Stimulated activated CD4-positive, alpha-beta T cell treated with anti-CD3 and anti-CD28 coated beads, Interleukin-4, amount 100 ng/mL, for 1 hour (primary cell): ENCODE measurements around the gene COL24A1.
"Not testable (repeated sequence)": the region's sequence is repeated elsewhere in the genome, so short reads cannot be mapped to it uniquely, and the experiment has no call there.

Experiments used
- DNase-seq: peaks from one replicate; pipeline ENCODE4 v3.0.0-alpha.2; 2020

COL24A1 gene

DNA sequence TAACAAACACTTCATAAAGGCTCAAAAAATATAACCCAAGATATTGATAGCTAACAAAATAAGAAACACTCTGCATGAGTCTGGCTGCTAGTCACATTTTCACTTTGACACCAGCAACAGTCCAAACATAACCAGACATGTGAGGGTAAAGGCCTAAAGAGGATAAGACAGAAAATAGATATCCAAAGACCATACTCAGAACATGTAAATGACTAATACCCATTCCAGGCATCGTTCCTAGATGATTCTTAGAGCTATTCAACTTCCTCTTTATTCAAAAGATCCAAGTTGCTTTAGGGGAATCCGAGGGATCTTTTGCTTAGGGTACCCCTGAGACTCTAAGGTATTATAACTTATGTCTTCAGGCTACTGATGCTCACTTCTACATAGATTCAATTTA lies 5.1 kb downstream of the COL24A1 start:
- DNase-seq = no peak

DNA sequence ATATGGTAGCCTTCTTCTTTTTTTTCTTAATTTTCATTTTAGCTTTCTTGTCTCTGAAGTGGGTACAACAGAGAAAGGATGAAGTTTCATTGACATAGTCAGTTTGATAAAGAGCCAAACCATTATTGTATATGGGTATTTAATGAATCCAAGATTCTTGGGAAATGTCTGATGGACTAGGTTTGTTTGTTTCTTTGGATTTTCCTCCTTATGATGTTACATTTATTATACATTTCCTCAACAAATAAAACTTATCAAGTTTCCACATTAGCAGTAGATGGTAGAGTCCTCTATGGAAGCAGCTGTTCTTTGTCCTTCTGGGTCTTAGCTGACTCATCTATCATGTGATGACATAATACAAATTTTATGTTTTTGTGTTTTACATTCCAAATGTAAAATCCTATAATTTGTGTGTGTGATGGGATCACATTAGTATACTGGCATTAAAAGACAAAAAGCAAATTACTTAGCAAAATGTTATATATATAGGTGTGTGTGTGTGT lies 6.0 kb downstream of the COL24A1 start:
- DNase-seq = no peak

DNA sequence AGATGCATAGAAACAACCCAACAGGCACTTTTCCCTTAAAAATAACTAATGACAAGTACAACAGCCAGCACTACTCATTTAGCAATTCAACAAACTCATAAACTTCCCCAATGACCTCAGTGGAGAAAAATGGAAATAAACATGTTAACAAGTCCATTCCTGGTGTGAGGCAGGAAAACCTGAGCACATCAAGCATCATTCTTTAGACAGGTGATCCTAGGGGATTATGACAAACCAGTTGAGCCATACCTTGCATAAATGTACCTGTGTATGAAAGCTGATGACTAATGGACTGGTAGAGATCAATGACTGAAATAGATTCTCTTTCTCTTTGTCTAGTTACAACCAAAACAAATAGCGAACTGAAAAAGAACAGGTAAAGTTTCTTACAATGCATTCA lies 7.0 kb downstream of the COL24A1 start:
- no peak for DNase-seq

DNA sequence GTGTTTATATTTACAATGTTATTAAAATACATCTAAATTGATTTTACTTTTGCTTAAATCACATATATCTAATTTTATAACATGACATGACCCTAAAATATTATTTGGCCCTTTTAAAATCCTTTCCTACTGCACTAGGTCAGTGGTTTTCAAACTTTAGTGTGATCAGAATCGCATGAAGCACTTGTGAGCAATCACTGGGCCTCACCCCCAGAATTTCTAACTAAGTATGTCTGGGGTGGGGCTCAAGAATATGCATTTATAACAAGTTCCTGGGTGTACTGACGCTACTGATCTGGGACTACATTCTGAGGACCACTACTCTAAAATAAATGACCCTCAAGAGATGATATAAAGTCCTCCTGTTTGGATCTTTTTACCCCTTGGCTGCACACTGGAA lies 8.8 kb downstream of the COL24A1 start:
- DNase-seq = no peak

DNA sequence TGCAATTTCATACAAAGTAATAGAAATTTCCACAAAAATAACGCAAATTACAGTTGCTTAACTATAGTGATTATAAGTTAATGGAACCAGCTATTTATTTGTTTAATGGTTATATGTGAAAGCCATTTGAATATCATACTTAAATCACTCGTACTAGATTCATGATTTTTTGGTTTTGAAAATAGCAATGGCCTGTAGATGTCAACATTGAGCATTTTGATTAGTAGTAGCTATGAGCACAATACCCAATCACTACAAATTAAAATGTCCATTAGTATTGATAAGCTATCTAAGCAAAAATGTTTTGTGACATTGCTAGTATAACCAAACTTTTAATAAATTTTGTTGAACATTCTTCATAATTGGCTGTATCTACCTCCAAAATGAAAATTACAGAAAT lies 10.0 kb downstream of the COL24A1 start:
- DNase-seq = no peak

DNA sequence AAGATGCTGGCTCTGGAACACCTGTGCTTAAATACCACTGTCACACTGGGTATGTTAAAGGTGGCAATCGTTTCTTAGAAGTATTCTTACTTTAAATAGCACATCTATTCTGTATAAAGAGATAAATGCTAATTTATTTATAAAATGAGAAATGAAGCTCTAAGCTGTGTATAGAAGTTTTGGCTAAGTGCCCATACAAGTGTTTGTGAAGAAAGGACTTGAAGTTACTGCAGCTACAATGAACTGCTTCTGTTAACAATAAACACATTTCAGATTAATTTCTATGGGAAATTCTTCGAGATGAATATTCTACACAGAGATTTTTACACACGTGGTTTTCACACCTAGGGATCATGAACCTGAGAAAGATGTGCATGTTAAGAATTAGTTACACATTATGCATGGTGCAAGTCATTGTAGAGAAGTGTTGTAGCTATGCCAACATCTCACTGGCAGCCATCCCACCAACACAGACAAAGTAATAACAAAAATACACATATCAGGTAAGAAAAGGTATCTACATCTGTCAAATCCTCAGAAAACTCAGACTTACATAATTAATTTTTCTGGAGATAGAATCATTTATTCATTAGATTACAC lies 16.2 kb downstream of the COL24A1 start:
- no peak for DNase-seq

DNA sequence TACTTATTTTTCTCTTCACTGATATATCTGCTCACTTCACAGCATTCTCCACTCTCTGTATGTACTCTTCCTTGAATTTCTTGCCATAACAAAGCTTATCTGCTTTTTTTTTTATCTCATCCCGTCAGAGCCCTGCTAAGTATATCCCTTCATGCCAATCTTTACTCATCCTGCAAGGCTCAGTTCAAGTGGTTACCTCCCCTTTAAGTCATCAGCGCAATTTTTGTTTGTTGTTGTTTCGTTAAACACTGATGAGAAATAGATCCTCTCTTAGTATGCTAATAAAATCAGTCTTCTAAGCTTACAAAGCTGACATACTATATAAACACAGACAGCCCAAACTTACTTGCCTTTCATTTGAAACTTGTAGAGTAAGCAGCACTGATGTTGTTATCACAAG lies 17.8 kb downstream of the COL24A1 start:
- no peak for DNase-seq

DNA sequence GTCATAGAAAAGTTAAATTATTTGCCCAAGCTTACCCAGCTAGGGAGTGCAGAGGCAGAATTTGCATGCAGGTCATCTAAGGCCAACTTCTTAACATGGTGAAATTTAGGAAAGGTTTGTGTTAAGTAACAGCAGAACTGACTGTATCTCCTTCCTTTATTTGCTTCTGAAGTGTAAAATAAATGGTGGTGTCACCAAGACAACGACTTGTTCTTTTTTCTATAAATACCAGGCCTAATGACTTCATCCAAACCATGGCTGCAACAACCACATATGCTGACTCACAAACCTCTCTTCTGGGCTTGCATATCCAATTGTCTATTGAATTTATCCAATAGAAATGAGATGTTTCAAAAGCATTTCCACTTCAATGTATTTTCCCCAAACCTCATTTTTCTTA lies 19.1 kb downstream of the COL24A1 start:
- DNase-seq = no peak

DNA sequence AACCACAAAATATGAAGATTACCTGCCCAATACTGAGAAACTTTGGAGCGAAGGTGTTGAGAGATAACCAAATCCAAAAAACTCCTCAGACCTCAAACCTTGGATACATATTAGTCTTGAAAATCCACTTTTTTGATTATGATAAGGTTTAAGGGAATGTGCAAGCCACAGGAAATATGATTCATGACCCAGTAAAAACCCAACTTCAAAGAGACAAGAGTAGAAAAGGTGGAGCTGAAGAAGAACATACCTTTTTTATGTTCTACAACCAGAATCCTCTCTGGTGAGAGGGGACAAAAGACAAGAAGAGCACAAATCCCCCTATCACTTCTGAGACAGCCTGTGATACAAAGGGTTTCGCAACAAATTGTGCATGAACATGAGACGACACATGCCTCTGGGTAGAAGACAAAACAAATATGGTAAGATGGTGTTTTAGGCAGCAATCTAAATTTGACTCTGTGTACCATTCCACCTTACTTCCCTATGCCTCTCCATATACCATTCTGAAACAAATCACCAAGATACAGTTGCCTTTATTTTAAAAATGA lies 37.3 kb downstream of the COL24A1 start:
- no peak for DNase-seq

DNA sequence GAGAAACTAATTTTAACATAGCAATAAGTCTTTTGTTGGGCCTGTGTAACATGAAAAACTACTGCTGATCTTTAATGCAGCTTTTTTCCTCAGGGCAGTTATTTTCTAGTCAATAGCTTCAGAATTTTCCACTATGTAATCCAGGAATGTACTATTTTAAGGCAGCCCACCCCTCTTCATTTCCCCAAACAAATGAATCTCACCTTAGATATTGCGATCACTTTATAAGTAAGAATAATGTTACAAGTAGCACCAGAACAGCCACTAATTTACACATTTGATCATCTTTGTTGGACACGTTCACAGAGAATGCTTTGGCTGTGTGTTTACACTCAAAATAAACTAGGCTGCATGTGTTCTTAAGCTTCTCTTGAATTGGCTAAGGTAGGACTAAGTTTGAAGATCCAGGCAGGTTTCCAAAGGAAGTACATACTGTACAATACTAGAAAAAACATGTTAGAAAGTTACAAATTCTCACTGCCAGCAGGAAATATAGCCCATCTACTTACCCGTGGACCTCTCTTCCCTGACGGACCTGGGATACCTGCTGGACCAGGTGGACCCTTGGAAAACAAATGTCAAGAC lies 41.7 kb downstream of the COL24A1 start:
- no peak for DNase-seq

DNA sequence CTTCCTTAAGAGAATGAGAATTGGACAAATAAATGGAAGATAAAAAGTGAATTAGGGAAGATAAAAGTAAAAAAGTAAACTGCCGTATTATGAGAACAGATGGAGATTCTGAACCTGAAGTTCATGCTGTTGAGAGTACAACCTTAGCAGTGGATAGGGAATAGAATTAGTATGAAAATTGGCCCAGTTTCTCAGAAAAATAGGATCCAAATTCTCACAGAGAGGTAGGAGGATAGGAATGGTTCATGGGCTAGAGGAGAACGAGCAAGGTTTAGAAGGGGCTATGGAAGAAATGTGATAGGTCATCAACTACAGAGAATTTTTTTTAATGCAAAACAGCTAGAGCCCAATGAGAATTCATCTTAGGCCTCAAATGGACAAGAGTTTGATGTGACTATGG lies 42.3 kb downstream of the COL24A1 start:
- no peak for DNase-seq

DNA sequence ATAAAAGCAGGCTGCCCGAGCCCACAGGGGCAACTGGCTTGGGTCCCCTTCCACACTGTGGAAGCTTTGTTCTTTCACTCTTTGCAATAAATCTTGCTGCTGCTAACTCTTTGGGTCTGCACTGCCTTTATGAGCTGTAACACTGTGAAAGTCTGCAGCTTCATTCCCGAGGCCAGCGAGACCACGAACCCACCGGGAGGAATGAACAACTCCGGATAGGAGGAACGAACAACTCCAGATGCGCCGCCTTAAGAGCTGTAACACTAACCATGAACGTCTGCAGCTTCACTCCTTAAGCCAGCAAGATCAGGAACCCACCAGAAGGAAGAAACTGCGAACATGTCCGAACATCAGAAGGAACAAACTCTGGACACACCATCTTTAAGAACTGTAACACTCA lies 45.0 kb downstream of the COL24A1 start:
- not testable (repeated sequence) for DNase-seq

DNA sequence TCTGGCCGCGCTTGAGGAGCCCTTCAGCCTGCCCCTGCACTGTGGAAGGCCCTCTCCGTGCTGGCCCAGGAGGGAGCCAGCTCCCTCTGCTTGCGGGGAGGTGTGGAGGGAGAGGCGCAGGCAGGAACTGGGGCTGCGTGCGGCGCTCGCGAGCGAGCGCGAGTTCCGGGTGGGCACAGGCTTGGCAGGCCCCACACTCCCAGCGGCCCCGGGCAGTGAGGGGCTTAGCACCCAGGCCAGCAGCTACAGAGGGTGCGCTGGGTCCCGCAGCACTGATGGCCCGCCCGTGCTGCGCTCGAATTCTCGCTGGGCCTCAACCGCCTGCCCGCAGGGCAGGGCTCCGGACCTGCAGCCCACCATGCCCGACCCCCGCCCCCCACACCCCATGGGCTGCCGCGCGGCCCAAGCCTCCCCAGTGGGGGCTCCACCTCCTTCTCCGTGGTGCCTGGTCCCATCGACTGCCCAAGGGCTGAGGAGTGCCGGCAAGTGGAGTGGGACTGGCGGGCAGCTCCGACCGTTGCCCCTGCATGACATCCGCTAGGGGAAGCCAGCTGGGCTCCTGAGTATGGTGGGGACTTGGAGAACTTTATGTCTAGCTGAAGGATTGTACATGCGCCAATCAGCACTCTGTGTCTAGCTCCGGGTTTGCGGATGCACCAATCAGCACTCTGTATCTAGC lies 46.0 kb downstream of the COL24A1 start:
- no peak for DNase-seq

DNA sequence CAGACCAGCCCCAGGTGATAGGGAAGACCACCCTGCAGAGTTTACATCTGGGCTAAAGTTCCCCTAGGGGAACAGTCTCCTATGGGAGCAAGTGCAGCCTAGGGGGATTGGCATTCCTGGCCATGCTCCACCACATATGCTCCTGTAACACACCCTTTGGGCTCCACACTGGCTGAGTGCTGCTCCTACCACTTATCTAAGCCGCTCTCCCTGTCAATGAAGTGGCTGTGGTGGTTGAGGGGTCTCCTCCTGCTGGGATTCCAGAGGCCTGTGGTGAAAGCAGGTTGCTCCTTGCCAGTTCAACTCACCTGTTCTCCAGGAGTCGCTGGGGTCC lies 51.1 kb downstream of the COL24A1 start:
- no peak for DNase-seq

DNA sequence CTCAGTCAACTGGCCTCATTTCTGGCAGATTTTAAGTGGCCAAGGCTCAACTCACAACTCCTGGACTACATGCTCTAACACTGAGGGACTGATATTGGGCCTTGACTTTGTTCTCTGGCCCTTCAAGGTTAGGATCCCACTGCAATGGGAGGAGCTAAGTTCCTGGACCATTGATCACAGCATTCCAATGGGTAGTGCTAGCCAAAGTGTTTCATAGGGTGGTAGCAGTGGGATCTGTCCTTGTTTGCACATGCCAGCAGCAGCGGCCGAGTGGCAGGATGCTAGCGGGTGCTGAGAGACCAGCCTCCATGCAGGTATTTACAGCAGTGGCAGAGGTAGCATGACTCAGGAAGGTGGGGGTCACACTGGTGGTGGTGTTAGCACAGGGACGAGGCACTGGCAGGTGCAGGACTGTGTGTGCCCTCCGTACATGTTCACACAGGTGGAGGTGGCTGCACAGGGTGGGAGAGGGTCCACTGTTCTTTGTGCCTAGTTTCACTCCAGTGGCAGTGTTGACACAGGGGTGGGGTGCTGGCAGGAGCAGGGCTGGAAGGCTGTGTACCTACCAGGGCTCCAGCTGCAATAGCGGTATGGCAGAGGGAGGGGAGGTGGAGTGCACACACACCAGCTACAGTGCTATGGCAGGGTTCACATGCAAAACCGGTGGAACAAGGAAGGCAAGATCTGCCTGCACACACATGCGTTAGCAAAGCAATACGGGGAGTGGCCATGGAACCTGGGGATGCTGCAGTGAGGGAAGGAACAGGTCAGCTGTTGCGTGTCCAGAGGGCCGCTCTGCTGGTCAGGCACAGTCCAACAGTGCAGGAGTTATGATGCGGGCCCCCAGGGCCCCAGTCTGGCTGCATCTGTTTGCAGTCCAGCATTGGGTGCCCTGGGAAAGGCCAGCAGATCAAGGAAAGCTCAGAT lies 51.7 kb downstream of the COL24A1 start:
- no peak for DNase-seq

DNA sequence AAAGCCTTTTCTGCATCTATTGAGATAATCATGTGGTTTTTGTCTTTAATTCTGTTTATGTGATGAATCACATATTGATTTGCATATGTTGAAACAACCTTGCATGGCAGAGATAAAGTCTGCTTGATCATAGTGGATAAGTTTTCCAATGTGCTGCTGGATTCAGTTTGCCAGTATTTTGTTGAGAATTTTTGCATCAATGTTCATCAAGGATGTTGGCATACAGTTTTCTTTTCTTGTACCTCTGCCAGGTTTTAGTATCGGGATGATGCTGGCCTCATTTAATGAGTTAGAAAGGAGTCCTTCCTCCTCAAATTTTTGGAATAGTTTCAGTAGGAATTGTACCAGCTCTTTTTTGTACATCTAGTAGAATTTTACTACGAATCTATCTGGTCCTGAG lies 55.0 kb downstream of the COL24A1 start:
- no peak for DNase-seq

DNA sequence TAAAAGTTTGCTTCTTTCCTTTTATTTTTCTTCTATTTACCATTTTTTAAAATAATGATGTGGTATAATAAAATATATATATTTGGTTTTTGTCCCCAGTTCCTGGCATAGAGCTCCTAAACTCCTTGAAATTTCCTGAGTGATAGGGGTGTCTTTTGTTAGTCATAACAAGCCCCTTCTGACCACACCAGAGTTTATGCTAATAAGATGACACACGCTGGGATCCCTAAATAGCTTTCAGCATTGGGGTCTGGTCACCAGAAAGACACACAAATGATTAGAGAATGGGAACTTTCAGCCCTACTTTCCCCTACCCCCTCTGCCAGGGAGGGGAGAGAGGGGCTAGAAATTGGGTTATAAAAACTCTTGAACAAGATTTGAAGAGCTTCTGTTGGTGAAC lies 56.2 kb downstream of the COL24A1 start:
- DNase-seq = no peak

DNA sequence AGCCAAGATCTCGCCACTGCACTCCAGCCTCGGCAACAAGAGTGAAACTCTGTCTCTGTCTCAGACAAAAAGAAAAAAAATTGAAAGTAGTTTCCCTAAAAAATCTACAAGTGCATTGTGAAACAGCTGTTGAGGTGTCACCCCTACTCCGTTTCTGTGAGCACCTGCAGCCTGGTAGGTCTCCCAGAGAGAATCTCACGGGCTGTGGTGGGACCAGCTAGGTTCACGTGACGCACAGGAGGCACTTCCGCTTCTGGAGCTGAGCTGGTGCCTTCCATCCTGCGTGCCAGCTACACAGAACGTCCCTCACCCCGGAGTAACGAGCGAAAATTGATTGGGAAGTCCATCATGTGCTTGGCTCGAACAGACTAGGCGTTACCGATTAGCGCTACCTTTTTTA lies 66.8 kb downstream of the COL24A1 start:
- DNase-seq = no peak

DNA sequence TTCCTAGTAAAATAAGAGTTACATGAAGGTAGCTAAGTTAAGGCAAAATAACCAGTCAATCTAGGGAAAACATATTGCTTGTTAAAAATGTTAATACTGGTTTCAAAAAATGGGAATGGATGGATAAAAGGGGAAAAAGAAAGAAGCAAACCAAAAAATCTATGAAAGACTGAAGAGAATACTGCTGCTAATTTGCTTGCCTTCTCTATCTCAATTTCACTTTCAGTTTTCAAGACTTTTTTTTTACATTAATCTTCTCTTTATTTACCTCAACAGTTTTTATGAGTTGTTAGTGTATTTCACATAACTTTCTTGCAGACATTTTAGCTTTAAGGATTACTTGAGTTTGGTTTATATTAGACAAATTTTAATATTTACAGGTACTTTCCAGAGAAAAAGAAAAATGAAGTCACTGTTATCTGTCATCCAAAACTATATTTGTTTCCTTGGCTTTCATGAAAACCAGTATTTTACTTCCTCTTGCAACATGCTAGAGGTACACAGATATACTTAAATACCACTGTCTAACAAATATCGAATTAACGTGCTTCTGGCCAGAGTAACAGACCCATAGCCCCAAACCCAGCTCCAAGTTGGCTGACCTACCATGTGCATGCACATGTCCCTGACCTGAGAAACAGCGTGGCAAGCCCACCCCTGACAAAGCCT lies 70.7 kb downstream of the COL24A1 start:
- DNase-seq = no peak

DNA sequence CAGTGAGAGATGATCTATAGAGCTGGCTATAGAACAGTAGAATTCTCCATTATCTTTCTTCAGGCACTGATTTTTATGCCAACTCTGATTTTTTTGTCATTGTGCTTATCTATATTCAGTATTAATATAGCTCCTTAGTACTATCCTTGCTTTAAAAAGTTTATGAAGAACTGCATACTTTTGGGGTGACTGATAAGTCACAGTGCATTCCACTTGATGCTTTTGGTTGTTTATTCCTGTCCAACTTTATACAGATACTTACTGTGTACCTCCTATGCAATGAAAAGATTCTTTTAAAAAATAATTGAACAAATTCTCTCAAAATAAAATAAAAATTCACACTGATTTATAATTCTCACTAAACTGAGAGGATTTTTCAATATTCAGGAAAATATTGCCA lies 71.6 kb downstream of the COL24A1 start:
- DNase-seq = no peak

DNA sequence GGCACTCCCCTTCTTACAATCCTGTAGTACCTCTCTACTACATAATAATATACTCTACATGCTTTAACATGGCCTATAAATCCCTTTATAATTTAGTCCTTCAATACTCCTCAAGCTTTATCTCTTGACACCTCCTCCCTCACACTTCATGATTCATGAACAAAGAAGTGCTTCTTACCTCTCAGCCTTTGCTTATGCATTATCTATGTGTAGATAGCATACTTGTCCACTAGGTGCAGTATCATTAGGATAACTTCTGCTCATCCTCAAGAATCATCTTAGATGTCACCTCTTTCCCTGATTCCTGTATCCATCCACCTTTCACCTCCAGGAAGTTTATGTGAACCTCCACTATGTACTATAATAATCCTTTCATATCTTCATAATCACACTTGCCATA lies 74.4 kb downstream of the COL24A1 start:
- DNase-seq = no peak

DNA sequence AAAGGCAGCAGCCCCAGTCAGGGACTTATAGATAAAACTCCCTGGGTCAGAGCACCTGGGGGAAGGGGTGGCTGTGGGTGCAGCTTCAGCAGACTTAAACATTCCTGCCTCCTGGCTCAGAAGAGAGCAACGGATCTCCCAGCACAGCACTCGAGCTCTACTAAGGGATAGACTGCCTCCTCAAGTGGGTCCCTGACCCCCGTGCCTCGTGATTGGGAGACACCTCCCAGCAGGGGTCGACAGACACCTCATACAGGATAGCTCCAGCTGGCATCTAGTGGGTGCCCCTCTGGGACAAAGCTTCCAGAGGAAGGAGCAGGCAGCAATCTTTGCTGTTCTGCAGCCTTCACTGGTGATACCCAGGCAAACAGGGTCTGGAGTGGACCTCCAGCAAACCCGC lies 84.1 kb downstream of the COL24A1 start:
- DNase-seq = not testable (repeated sequence)

DNA sequence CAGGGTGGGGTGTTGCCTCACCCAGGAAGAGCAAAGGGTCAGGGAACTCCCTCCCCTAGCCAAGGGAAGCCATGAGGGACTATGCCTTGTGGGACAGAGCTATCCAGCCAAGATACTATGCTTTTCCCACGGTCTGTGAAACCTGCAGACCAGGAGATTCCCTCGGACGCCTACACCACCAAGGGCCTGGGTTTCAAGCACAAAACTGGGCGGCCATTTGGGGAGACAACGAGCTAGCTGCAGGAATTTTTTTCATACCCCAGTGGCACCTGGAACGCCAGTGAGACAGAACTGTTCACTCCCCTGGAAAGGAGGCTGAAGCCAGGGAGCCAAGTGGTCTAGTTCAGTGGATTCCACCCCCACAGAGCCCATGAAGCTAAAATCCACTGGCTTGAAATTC lies 84.7 kb downstream of the COL24A1 start:
- not testable (repeated sequence) for DNase-seq
